ENCODE results near the gene PRCC.

- TF ChIP-seq POLR2A (IDR thresholded peaks at IDR 0.05; ENCODE audit: low read depth), result no peak
- TF ChIP-seq CTCF (IDR thresholded peaks at IDR 0.05), result no peak
Observed at GRCh38 chr1:156815307-156815826, 48.0 kb downstream of the PRCC start.

Measured in esophagus muscularis mucosa (tissue), 3 donors.